GM18502 (cell line): Measurements from ENCODE around the gene CREBBP.

Source experiments
- ATAC-seq: cut with Tn5 transposase; IDR thresholded peaks from one replicate; pipeline ENCODE4 v1.9.1; 2021; ENCODE audit warnings: mild to moderate bottlenecking; ENCODE audit not compliant: unreplicated experiment, poor library complexity

Gene CREBBP

DNA sequence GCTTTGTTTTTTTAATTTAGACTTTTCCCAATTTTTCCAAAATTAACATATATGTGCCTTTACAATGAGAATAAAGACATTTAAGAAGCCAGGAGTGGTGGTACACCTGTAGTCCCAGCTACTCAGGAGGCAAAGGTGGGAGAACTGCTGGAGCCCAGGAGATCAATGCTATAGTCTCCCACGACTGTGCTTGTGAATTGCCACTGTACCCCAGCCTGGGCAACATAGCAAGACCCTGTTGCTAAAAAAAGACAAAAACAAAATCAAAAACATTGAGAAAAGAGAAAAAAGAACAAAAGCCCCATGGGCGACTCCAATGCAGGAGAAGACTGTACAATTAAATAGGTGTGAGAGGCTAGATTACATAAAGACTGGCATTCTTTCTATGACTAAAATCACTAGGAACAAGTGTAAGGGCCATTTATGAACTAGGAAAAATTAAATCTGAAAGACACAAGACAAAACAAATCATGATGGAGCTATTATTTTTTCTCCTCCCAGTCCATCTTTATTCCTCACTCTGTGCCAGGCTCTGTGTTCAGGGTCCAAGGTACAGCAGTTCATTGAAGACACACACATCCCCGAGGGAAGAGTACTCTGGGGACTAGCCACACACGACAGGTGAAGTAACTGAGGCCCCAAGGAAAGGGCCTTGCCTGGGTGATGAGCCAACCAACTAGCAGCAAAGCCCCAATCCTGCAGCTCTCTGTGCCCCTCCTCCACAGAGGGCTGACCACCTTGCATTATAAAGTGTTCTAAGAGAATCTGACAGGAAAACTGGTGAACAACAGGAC is 79.8 kb downstream of the CREBBP start:
- no peak for ATAC-seq

DNA sequence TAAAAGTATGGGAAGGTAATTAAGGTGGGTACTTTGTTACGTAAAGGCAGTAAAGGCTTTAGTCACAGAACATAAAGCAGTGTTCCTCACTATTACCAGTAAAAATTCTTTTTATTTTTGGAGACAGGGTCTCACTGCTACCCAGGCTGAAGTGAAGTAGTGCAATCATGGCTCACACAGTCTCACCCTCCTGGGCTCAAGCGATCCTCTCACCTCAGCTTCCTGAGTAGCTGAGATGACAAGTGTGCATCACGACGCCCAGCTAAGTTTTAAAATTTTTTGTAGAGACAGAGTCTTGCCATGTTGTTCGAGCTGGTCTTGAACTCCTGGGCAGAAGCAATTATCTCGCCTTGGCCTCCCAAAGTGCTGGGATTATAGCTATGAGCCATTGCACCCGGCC is 80.5 kb downstream of the CREBBP start:
- ATAC-seq = no peak

DNA sequence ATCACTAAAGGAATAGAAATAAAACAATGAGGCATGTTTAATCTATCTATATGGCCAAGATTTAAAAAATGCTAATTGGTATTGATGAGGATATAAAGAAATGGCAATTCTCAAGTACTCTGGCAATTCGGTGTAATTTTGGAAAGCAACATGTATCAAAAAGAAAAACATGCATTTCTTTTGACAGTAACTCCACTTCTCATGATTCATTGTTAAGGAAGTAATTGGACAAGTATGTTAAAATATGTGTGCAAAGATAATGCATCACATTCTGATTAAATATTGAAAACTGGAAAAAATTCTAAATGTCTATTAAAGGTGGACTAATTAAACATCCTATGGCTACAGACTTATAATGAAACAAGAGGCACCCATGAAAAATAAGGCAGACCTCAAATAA is 81.2 kb downstream of the CREBBP start:
- no peak for ATAC-seq

DNA sequence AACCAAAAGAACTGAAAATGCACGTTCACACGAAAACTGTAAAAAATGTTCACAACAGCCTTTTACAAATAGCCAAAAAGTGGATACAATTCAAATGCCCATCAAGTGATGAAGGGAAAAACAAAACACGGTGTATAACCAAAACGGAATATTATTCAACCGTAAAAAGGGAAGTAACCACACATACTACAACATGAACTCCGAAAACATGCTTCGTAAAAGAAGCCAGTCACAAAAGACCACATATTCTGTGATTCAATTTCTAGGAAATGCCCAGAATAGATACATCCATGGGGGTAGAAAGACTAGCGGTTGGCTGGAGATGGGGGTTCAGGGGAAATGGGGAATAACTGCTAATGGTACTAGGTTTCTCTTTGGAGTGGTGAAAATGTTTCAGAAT is 81.7 kb downstream of the CREBBP start:
- ATAC-seq = no peak

DNA sequence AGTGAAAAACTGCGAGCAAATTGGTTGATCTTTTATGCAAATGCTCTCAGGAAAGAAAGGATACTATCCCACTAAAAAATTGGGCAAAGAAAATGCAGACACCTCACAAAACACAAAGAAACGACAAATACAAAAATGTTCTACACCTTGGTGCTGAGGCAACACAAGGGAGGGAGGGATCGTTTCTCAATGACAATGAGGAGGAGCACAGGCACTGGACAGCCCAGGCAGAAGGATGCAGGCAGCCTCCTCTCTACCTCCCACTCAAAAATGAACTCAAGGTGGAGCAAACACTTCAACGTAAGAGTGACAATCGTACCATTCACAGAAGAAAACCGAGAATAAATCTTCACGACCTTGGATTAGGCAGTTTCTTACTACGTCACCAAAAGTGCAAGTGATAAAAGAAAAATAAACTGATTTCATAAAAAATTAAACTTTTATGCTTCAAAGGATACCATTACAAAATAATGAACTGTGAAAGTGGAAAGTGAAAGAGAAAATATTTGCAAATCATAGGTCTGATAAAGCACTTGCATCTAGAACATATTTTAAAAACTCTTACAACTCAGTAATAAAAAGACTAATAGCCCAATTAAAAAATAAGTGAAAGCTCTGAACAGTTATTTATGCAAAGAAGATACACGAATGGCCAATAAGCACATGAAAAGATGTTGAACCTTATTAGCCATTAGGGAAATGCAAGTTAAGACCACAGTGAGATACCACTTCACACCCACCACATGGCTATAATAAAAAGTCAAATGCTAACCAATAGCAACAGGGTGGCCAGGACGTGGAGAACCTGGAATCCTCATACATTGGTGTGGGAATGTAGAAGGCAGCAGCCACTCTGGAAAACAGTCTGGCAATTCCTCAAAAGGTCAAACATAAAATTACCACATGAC is 82.4 kb downstream of the CREBBP start:
- no peak for ATAC-seq

DNA sequence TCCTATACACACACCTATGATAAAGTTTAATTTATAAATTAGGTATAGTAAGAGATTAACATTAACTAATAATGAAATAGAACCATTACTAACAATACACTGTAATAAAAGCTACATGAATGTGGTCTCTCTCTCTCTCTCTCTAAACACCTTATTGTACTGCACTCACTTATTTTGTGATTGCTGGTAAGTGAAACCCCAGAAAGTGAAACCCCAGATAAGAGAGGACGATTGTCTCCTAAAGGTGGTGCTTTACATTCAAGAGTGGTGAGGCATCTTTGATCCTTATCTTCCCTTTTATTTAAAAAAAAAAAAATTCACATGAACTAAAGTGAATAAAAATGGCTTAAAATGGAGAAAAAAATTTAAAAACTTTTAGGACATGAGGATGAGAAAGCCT is 83.0 kb downstream of the CREBBP start:
- no peak for ATAC-seq

DNA sequence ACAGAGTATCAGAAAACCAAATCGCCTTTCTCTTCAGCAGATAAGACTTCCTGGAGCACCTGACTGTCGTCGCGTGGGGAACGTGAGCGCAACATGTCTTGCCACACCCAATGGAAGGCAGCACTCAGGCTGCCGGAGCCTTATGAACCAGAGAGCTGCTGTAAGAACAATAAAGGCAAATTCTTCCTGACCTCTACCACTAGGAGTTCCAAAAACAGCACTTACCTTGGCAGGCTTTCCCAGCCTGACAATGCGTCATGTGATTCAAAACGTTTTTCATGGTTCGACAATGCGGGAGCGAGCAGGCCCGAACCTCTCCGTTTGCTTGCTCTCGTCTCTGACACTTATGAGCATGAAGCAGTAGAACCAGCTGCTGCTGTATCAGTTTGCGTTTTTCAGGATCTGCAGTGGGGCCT is 87.3 kb downstream of the CREBBP start:
- ATAC-seq = no peak

DNA sequence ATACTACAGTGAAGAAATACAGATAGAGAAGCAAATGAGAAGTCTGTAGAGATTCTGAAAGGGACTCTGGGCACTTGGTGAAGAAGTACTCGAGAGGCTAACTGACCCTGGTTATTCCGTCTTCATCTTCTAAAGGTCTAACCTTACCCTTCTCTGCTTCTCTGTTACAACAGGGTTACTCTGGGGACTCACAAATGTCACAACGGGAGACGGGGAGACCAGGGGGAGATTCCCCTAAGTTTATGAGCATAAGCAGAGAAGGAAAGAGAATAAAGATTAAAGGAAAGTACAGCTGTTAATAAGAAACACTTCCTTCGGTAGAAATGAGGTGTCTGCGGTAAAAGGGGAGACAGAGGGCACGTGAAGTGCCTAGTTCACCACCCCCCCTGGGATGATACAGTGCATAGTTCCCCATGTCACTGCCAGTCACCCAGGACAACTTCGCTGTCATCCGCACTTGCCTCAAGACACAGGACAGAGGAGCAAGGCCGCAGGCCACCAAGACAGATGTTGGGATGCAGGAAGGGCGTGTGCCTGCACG is 88.0 kb downstream of the CREBBP start:
- ATAC-seq = no peak

DNA sequence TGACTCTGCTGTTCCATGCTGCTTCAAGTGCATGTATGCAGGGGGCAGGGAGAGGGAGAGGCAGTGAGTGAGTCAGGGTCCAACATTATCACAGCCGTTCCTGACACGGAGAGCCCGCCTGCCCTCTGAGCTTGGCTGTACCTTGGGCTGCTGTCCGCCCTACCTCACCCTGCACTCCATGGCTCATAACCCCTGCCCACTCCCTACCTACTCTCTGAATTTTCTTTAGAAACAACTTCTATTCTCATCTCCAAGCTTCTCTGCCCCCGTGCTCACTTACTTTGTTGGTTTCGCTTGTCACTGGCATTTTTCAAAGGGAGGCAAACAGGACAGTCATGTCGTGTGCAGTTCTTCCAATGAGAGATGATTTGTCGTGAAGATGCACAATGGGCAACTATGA is 88.8 kb downstream of the CREBBP start:
- ATAC-seq = no peak

DNA sequence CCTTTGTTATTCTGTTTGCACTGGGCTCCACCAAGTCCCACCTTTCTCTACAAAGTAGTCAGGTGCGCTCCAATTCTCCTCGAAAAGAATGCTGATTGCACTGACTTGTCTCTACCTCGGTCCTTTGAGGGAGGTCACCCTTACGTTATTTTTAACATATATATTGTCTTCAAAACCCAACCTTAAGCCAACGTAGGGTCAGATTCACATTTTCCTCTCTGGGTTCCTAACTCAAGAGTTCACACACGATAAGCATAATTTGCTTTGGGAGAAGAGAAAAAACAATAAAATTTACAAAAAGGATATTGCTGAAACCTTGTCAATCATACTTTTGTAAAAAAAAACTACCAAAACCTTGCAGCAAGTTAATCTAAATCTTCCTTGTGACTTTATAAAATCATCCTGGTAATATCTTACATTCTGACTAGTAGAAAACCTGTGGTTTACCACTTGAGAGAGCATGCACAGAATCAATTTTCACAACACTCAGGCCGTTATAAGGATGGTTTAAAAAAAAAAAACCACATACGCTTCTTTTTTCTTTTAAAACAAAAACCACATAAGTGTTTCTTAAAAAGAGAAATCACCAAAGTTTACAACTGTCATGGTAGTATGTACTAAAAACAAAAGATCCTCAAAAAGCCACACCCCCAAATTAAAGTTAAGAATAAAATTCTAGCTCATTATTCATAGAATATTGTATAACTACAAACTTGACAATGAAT is 91.0 kb downstream of the CREBBP start:
- no peak for ATAC-seq

DNA sequence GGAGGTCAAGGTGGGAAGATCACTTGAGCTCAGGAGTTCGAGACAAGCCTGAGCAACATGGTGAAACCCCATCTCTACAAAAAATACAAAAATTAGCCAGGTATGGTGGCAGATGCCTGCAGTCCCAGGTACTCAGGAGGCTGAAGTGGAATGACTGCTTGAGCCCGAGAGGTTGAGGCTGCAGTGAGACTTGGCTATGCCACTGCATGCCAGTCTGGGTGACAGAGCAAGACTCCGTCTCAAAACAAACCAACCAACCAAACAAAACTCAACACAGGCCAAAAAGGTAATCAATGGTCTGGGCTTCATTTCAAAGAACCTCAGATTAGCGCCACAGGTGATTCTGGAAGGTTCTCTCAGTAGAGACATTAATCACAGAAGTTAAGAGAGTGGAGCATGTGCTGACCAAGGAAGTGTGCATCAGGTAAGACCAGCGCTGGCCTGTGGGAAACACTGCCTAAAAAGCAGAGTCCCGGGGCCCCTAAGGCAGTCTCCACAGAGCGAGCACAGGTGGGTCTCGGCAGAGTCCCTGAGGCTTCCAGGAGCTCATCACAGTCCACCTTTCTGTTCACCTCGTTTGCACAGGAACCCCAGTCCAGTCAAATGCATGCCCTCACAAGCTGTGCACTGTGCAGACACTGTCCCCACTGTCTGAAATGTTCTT is 91.7 kb downstream of the CREBBP start:
- no peak for ATAC-seq

DNA sequence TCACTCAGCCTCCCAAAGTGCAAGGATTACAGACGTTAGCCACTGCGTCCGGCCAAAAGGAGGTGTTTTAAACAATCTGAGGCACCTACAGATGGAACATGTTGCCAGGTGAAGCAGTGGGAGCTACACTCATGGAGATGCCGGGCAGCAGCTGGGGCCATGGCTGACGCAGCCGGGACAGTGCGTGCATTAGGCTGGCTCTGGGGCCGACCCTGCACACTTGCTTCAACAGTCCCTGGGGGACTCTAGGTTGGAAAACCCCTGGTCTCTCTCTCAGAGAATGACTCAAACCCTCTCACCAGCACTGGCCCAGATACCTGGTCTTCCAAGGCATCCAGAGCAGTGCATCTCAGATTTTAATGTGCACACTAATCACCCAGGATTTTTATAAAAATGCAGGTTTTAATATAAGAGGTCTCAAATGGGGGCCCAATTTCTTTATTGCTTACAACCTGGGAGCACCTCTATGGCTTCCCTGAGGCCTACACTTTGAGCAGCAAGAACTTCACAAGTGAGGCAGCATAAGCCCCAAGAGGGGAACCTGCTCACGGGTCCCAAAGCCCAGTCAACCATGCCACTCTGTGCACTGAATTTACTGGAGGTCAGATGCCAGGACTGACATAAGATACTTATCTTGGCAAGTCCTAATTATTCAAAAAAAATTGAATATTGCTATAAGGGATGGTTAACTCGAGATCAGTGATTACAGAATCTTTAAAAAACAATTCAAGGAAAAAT is 92.4 kb downstream of the CREBBP start:
- ATAC-seq = peak; percentile 82

DNA sequence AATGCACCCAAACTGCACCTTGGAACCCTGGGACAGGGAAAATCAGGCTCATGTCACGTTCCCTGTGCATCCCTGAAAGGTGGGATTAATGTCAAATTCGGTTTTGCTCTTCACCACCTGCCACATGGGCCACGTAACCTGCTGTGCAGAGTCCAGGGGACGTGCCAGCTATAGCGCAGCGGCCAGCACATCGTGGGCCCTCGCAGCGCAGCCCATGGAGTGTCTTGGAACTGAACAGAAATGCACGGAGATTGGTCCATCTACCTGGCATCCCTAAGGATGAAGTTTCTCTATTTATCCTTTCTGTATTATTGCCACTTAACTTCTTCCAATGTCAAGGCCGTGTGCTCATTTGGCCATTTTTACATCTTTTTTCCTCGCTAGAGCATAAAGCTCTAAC is 95.1 kb downstream of the CREBBP start:
- no peak for ATAC-seq

DNA sequence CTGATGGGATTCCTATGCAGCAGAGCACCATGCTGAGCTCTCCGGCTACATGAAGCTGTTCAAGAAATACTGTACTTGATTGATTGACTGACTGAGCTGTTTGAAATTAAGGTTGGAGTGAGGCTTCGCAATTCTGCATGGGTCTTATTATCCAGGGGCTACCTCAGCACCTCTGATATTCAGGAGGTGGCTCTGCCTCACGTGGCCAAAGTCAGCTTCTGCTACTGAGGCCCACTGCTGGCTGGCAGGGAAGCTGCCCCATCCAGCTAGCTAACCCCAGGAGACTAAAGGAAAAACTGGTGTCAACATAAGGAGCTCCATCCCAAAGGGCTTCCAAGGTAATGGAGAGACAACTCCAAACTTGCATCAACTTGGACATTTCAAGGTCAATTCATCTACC is 97.0 kb downstream of the CREBBP start:
- ATAC-seq = no peak

DNA sequence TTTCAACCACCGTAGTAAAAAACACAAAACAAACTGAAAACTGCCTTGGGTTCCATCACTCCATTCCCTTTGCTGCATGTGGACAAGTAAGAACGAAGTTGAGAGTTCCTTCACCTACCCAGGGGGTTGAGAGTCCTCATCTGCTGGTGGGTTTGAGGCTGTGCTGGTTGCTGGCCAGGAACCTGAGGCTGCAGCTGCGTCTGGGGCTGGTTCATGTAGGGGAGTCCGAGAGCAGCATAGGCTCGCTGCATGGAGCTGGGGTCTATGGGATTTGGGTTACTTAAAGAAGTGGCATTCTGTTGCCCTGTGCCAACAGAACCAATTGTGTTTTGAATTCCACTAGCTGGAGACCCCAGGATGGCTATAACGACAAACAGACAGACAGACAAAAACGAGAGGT is 97.9 kb downstream of the CREBBP start:
- no peak for ATAC-seq

DNA sequence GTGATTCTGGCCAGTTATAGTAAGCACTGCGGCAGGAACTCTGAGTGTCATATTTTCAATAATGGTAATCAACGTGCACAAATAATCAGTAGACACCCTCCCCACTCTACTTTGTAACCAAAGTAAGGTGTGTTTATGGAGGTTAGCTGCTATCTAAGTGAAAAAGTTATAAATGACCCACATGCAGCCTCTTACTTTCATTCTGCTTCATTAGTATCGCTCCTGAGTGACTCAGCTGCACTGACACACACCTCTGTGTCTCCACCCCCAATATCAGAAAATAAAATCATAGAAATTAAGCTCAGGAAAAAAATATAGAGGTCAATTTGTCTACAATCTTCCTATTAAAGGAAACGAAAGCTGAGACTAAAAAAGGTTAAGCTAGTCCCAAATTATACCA is 99.1 kb downstream of the CREBBP start:
- ATAC-seq = no peak

DNA sequence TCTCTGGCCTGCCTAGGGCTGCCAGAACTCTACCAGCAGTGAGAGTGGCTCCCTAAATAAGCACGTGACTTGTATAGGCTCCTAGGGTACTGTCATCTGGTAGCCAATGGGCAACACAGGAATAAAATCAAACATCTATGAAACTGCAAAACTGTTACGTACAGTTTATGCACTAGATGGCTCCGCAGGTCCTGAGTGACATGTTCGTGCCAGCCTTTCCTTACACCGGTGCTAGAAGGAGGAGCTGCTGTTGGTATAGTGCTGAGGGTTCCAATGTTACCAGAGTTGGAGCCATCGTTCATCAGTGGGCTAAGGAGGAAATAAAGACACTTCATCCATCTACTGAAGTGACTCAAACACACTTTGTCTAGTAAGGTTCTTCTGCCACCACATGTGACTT is 99.9 kb downstream of the CREBBP start:
- ATAC-seq = no peak

DNA sequence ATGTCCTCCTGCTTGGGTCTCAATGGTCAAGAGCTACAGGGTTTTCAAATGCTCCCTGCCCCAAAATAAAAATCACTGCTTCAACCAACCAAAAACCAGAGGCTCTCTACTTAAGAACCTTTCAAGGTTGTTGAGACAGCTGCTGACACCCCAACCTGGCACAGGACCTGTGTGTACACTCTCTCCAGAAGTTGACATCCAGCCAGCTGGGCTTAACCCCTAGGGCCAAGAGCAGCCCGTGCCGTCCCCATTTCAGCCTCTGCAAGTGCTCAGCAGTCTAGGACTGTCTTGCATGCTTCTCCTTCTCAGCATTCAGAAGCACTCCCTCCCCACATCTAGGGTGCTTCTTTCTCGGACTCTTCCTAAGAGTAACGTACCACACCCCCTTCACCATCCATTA is 104.2 kb downstream of the CREBBP start:
- no peak for ATAC-seq

DNA sequence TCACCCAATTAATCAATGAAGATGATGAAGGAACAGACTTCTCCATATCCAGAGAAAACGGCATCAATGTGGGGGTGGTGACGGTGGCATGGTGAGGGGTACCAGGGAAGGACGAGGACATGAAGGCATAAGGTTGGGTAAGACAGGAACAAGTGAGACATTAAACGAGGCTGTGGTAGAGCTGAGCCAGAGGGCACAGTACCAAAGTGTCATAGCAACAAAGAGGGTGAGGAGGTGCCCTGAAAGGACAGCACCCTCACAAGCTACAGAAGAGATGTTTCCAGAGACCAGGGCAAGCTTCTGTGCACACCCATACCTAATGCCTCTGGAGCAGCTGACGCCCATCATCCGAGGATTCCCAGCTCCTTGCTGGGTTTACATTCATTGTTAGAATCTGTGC is 105.7 kb downstream of the CREBBP start:
- ATAC-seq = no peak
